OCI-LY1 (cell line): Measurements from ENCODE around the gene TCF4.

Experiments used
- H2AFZ ChIP-seq: fragments of 200-600 bp; sonication (generic), shearing (Covaris generic); 2 replicates; pipeline ENCODE4 v1.6.0; 2014; ENCODE audit warnings: antibody characterized with exemption, mild to moderate bottlenecking, low read length
- H3F3A ChIP-seq: fragments of 200-600 bp; sonication (generic), shearing (Covaris generic); 2 replicates; pipeline ENCODE4 v1.6.0; 2014; ENCODE audit warnings: mild to moderate bottlenecking, antibody characterized with exemption, low read length, moderate library complexity; ENCODE audit not compliant: insufficient read depth
- H3K27ac ChIP-seq: fragments of 200-600 bp; sonication (generic); 2 replicates; pipeline ENCODE4 v1.5.1; 2014; ENCODE audit warnings: low read length, mixed run types, mild to moderate bottlenecking, low read depth; ENCODE audit not compliant: poor library complexity, severe bottlenecking
- H3K27me3 ChIP-seq: fragments of 200-600 bp; sonication (generic); 2 replicates; pipeline ENCODE4 v1.6.0; 2014; ENCODE audit warnings: antibody characterized with exemption, mild to moderate bottlenecking, low read length, moderate library complexity; ENCODE audit not compliant: insufficient read depth
- H3K36me3 ChIP-seq: fragments of 200-600 bp; sonication (generic); 2 replicates; pipeline ENCODE4 v1.6.1; 2014; ENCODE audit warnings: mild to moderate bottlenecking, antibody characterized with exemption, low read length, moderate library complexity, mixed read lengths; ENCODE audit not compliant: insufficient read depth
- H3K4me1 ChIP-seq: fragments of 200-600 bp; sonication (generic); 2 replicates; pipeline ENCODE4 v1.5.1; 2014; ENCODE audit warnings: mild to moderate bottlenecking, low read length, moderate library complexity; ENCODE audit not compliant: insufficient read depth, severe bottlenecking
- H3K4me2 ChIP-seq: fragments of 200-600 bp; sonication (generic), shearing (Covaris generic); 2 replicates; pipeline ENCODE4 v1.6.1; 2014; ENCODE audit warnings: low read length
- H3K4me3 ChIP-seq: fragments of 200-600 bp; sonication (generic); 2 replicates; pipeline ENCODE4 v1.5.1; 2014; ENCODE audit warnings: low read length, low read depth, mild to moderate bottlenecking, mixed read lengths; ENCODE audit not compliant: poor library complexity, severe bottlenecking
- H3K79me2 ChIP-seq: fragments of 200-600 bp; shearing (Covaris generic); 2 replicates; pipeline ENCODE4 v1.6.1; 2016; ENCODE audit warnings: mixed run types, low read length, mixed read lengths; ENCODE audit not compliant: insufficient read depth
- H3K9ac ChIP-seq: fragments of 200-600 bp; sonication (generic), shearing (Covaris generic); 2 replicates; pipeline ENCODE4 v1.6.1; 2014; ENCODE audit warnings: mild to moderate bottlenecking, low read length, mixed read lengths
- H3K9me2 ChIP-seq: fragments of 200-600 bp; sonication (generic), shearing (Covaris generic); 2 replicates; pipeline ENCODE4 v1.6.1; 2014; ENCODE audit warnings: low read depth, mild to moderate bottlenecking, low read length, mixed read lengths
- H3K9me3 ChIP-seq: fragments of 200-600 bp; shearing (Covaris generic); 2 replicates; pipeline ENCODE4 v1.6.1; 2014; ENCODE audit warnings: low read length, mixed read lengths
- H4K20me1 ChIP-seq: fragments of 200-600 bp; sonication (generic), shearing (Covaris generic); 2 replicates; pipeline ENCODE4 v1.6.0; 2016; ENCODE audit warnings: mild to moderate bottlenecking, low read length; ENCODE audit not compliant: insufficient read depth
- EZH2 ChIP-seq: fragments of 200-600 bp; sonication (generic), shearing (Covaris generic); IDR thresholded peaks from 2 replicates; pipeline ENCODE4 v1.8.0; 2017; ENCODE audit warnings: borderline replicate concordance, mixed run types, mild to moderate bottlenecking, antibody characterized with exemption, low read length, moderate library complexity, mixed read lengths
- TF ChIP-seq, protein P1 (sequence below): fragments of 200-600 bp; sonication (generic), shearing (Covaris generic); IDR thresholded peaks from 2 replicates; pipeline ENCODE4 v1.5.1; 2017; ENCODE audit warnings: mild to moderate bottlenecking, antibody characterized with exemption, low read length, moderate library complexity, mixed read lengths

Gene TCF4

DNA sequence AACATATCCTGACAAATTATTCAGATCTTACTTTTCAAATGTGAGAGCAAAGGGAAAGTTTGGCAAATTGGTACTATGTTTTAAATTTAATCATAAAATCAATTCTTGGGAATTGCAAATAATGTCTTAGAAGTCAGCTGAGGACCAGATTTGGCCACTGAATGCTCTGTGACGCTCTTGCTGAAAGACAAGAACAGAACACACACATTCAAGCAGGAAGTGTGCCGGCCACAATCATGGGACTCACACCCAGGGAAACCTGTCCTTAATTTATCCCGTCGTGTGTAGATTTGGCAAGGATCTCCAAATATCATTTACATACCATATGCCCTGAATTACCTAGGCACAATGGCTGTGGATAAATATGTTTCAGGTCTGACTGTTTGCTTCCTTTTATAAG is 253.1 kb downstream of the TCF4 start:
- H3K36me3 ChIP-seq: peaks cover 21% of the 10 kb centered on the region

DNA sequence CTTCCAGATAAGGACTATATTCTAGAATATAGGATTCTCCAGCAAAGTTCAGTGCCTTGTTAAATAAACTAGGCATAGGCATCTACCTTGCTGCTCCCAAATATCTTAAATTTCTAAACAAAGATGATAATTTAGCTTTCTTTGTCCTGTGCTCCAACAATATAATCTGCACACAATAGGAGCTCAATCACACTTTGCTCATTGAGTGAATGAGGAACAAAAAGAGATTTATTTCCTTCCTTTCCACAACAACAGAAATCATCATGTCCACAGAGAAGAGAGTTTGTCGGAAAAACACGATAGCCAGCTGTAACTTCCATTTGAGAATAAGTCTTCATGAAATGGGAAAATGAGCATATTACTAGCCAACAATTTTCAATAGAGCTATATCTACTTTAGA is 256.7 kb downstream of the TCF4 start:
- Histone ChIP-seq H3K9me3 (no peaks in the 10 kb centered on the region), H3K4me2 (no peak overlapping the region), H3K79me2 (no peaks in the 10 kb centered on the region), H3K9ac (no peak overlapping the region), H3F3A (no peaks in the 10 kb centered on the region), H3K4me3 (no peak overlapping the region), H3K4me1 (peaks cover 42% of the 10 kb centered on the region), H2AFZ (no peak overlapping the region), H4K20me1 (no peaks in the 10 kb centered on the region), H3K9me2 (no peaks in the 10 kb centered on the region), H3K27me3 (no peaks in the 10 kb centered on the region), H3K36me3 (peaks cover 5% of the 10 kb centered on the region), H3K27ac (no peak overlapping the region)
- TF ChIP-seq, protein P1, sequence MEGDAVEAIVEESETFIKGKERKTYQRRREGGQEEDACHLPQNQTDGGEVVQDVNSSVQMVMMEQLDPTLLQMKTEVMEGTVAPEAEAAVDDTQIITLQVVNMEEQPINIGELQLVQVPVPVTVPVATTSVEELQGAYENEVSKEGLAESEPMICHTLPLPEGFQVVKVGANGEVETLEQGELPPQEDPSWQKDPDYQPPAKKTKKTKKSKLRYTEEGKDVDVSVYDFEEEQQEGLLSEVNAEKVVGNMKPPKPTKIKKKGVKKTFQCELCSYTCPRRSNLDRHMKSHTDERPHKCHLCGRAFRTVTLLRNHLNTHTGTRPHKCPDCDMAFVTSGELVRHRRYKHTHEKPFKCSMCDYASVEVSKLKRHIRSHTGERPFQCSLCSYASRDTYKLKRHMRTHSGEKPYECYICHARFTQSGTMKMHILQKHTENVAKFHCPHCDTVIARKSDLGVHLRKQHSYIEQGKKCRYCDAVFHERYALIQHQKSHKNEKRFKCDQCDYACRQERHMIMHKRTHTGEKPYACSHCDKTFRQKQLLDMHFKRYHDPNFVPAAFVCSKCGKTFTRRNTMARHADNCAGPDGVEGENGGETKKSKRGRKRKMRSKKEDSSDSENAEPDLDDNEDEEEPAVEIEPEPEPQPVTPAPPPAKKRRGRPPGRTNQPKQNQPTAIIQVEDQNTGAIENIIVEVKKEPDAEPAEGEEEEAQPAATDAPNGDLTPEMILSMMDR: no peak
- no peak for TF ChIP-seq EZH2

More for the DNA sequence above, 253.1 kb downstream of the TCF4 start:
- Histone ChIP-seq H2AFZ (no peak overlapping the region), H3K4me2 (no peak overlapping the region), H3K9me2 (no peaks in the 10 kb centered on the region), H4K20me1 (no peaks in the 10 kb centered on the region), H3K9me3 (no peaks in the 10 kb centered on the region), H3F3A (no peaks in the 10 kb centered on the region), H3K9ac (no peak overlapping the region), H3K27ac (no peak overlapping the region), H3K4me3 (no peak overlapping the region), H3K79me2 (no peaks in the 10 kb centered on the region), H3K27me3 (no peaks in the 10 kb centered on the region), H3K4me1 (peaks cover 32% of the 10 kb centered on the region)
- TF ChIP-seq, protein P1: no peak
- no peak for TF ChIP-seq EZH2

DNA sequence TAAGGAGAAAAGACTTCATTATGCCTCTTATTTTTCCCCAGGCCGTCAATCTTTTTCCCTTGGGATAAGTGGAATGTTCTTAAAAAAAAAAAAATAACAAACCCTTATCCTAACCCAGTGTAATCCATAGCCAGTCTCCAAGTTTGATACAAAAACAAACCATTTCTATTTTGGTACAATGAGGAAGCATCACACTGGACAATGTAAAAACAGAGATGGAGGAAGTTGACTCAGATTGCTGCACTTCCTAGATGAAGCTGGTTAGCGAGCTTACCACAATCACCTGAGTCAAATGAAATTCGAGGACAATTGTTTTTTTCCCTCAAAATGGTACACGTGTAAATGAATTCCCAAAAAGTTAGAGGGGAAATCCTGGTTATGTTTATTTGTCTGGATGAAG is 259.7 kb downstream of the TCF4 start:
- Histone ChIP-seq H3K36me3 (peaks cover 5% of the 10 kb centered on the region), H3K9me2 (no peaks in the 10 kb centered on the region), H3K27me3 (no peaks in the 10 kb centered on the region), H3K9ac (no peak overlapping the region), H2AFZ (no peak overlapping the region), H3K9me3 (no peaks in the 10 kb centered on the region), H4K20me1 (no peaks in the 10 kb centered on the region), H3K79me2 (peaks cover 17% of the 10 kb centered on the region), H3F3A (no peaks in the 10 kb centered on the region), H3K4me3 (no peak overlapping the region), H3K4me2 (no peak overlapping the region), H3K4me1 (peaks cover 71% of the 10 kb centered on the region), H3K27ac (peak overlapping the region; percentile 19)
- TF ChIP-seq EZH2: no peak
- TF ChIP-seq, protein P1: no peak
